K562 (cell line): ENCODE measurements around the gene UBE2R2. TPM values are rescaled to one million over a fixed set of nuclear protein-coding genes. Genes with fewer than 3 reads are reported as not detected.

Source experiments
- ADNP ChIP-seq: fragments of 200-800 bp; sonication (Bioruptor generic); IDR thresholded peaks from 2 replicates; pipeline ENCODE4 v1.6.1; 2016; ENCODE audit warnings: missing genetic modification characterization, missing compliant biosample characterization
- ATF4 ChIP-seq: fragments of 450-650 bp; formaldehyde crosslinking; IDR thresholded peaks from 2 replicates; pipeline ENCODE4 v1.4.0; 2022; ENCODE audit warnings: mild to moderate bottlenecking, moderate library complexity
- CTBP1 ChIP-seq: fragments of 450-650 bp; IDR thresholded peaks from 2 replicates; pipeline ENCODE4 v1.6.1; 2016; ENCODE audit warnings: borderline replicate concordance
- CTCF ChIP-seq, 3 experiments: IDR thresholded peaks in 2 of 3; conservative IDR thresholded peaks in 1 of 3; 2 replicates each; pipeline ENCODE4 v1.5.1; 2011 to 2012; ENCODE audit warnings: low read length in 3 of 3, mild to moderate bottlenecking in 3 of 3, control low read depth in 2 of 3, improper control_type of control experiment in 1 of 3, inconsistent platforms in 1 of 3, low read depth in 1 of 3, mixed read lengths in 1 of 3, moderate library complexity in 1 of 3; ENCODE audit not compliant: insufficient read depth in 2 of 3
- E2F1 ChIP-seq: sonication (generic); formaldehyde crosslinking; IDR thresholded peaks from 2 replicates; pipeline ENCODE4 v1.8.1; 2023; ENCODE audit warnings: mild to moderate bottlenecking, missing genetic modification reagents, moderate library complexity
- HNRNPUL1 ChIP-seq: fragments of 200-400 bp; formaldehyde crosslinking; IDR thresholded peaks from 2 replicates; pipeline ENCODE4 v1.6.1; 2017; ENCODE audit warnings: low read length
- KAT7 ChIP-seq: sonication (generic); formaldehyde crosslinking; IDR thresholded peaks from 2 replicates; pipeline ENCODE4 v1.8.0; 2022; ENCODE audit warnings: missing genetic modification reagents, mild to moderate bottlenecking, borderline replicate concordance
- KHSRP ChIP-seq: fragments of 450-650 bp; IDR thresholded peaks from 2 replicates; pipeline ENCODE4 v1.6.1; 2017
- MCM7 ChIP-seq, 2 experiments: fragments of 450-650 bp; IDR thresholded peaks; 2 replicates each; pipeline ENCODE4 v1.6.1; 2016 to 2018
- MEIS2 ChIP-seq: fragments of 450-650 bp; IDR thresholded peaks from 2 replicates; pipeline ENCODE4 v1.6.1; 2014; ENCODE audit warnings: mild to moderate bottlenecking; ENCODE audit not compliant: partially characterized antibody
- NCOA4 ChIP-seq: fragments of 450-650 bp; IDR thresholded peaks from 2 replicates; pipeline ENCODE4 v1.6.1; 2018; ENCODE audit warnings: mild to moderate bottlenecking; ENCODE audit not compliant: partially characterized antibody
- POLR2A ChIP-seq: fragments of 450-650 bp; conservative IDR thresholded peaks from 2 replicates; pipeline ENCODE4 v1.6.1; 2016
- POLR2G ChIP-seq: fragments of 200-400 bp; formaldehyde crosslinking; IDR thresholded peaks from 2 replicates; pipeline ENCODE4 v1.6.1; 2017; ENCODE audit warnings: low read depth, mild to moderate bottlenecking, antibody characterized with exemption, low read length, moderate library complexity
- SIX5 ChIP-seq, 2 experiments: IDR thresholded peaks; 2 replicates each; pipeline ENCODE4 v1.6.1; 2011; ENCODE audit warnings: low read length in 2 of 2, borderline replicate concordance in 1 of 2, low read depth in 1 of 2, mild to moderate bottlenecking in 1 of 2, moderate library complexity in 1 of 2; ENCODE audit not compliant: insufficient read depth in 1 of 2
- SNRNP70 ChIP-seq: fragments of 200-400 bp; formaldehyde crosslinking; optimal IDR thresholded peaks from 2 replicates; pipeline ENCODE3; 2017; ENCODE audit warnings: low read depth, low read length
- TARDBP ChIP-seq: fragments of 450-650 bp; IDR thresholded peaks from 2 replicates; pipeline ENCODE4 v1.6.1; 2016
- TCF7 ChIP-seq: sonication (generic); IDR thresholded peaks from 2 replicates; pipeline ENCODE4 v1.6.1; 2016; ENCODE audit warnings: antibody characterized with exemption, borderline replicate concordance
- VEZF1 ChIP-seq: fragments of 200-800 bp; sonication (Bioruptor generic); IDR thresholded peaks from 2 replicates; pipeline ENCODE4 v1.6.1; 2017; ENCODE audit warnings: missing genetic modification characterization, missing compliant biosample characterization
- ZNF12 ChIP-seq: sonication (generic); formaldehyde crosslinking; IDR thresholded peaks from 2 replicates; pipeline ENCODE4 v1.4.0; 2020; ENCODE audit warnings: mild to moderate bottlenecking, missing genetic modification reagents
- ZNF274 ChIP-seq: IDR thresholded peaks from 2 replicates; pipeline ENCODE4 v1.6.1; 2011; ENCODE audit warnings: low read depth, mild to moderate bottlenecking, low read length, moderate library complexity, borderline replicate concordance
- ZNF584 ChIP-seq: fragments of 200-800 bp; sonication (Bioruptor generic); IDR thresholded peaks from 2 replicates; pipeline ENCODE4 v1.6.1; 2016; ENCODE audit warnings: low read depth, mild to moderate bottlenecking, missing genetic modification characterization, missing compliant biosample characterization
- polyA plus RNA-seq, 8 experiments: library from polyadenylated mRNA; depleted of rRNA in 4 of 8; stranded (reverse) in 5 of 8; unstranded in 3 of 8; fragments of >200 nt; fragmentation: Nextera tagmentation in 2 of 8; fragmentation: Illumina TruSeq in 1 of 8; extraction: Ambion mirVana in 2 of 8; extraction: Trizol in 1 of 8; gene quantifications; 2 replicates each; pipeline versions ENCODE4 v1.2.1 to v1.2.3, GENCODE V29; 2011 to 2014; ENCODE audit warnings: inconsistent platforms in 1 of 8, missing spikeins in 1 of 8
- total RNA-seq, 7 experiments: library from RNA; depleted of rRNA in 6 of 7; stranded (reverse); fragments of >200 nt in 6 of 7; fragmentation: Illumina TruSeq in 2 of 7; extraction: Trizol in 2 of 7; gene quantifications; 2 replicates each; pipeline versions ENCODE4 v1.2.1 to v1.2.3, GENCODE V29; 2011 to 2021; ENCODE audit warnings: low replicate concordance in 1 of 7

Gene UBE2R2
- total and polyA plus RNA-seq, 9 of the 15 experiments (the other 6 are each of a cell fraction or from before 2014, with no cell fraction given): 7.8 to 26.2 (median 11.8) TPM

- TF ChIP-seq ZNF584 (CRISPR knock-in tag): no peak
- peak; percentile 88 for TF ChIP-seq POLR2G
- no peak for TF ChIP-seq ZNF12 (CRISPR knock-in tag)
- no peak for TF ChIP-seq KHSRP
- 0 out of 2 replicates have a peak, but pooled peaks have one; percentile 65 for TF ChIP-seq KAT7 (CRISPR knock-in tag)
- TF ChIP-seq TCF7: 0 out of 2 replicates have a peak, but pooled peaks have one; percentile 71
- no peak for TF ChIP-seq ZNF274
- TF ChIP-seq ATF4 (CRISPR knock-in tag): no peak
- TF ChIP-seq TARDBP: peak; percentile 57; the same call in 1 of the 2 replicates
- no peak for TF ChIP-seq E2F1 (CRISPR knock-in tag)
- TF ChIP-seq SNRNP70: no peak
- TF ChIP-seq CTCF (IDR thresholded peaks at IDR 0.05 in 2 of 3, conservative IDR thresholded peaks at IDR 0.05 in 1 of 3; ENCODE audit: insufficient read depth in 2 of 3, low read depth in 1 of 3, low read length in 3 of 3): no peak
- TF ChIP-seq MCM7 (IDR thresholded peaks at IDR 0.05): no peak
- peak; percentile 56 for TF ChIP-seq CTBP1
- no peak for TF ChIP-seq SIX5 (IDR thresholded peaks at IDR 0.05; ENCODE audit: borderline replicate concordance in 1 of 2, insufficient read depth in 1 of 2, low read depth in 1 of 2, low read length in 2 of 2)
- no peak for TF ChIP-seq HNRNPUL1
- no peak for TF ChIP-seq ADNP (tag)
- TF ChIP-seq VEZF1 (CRISPR knock-in tag): peak; percentile 91
- TF ChIP-seq POLR2A: peak; percentile 82
- TF ChIP-seq NCOA4: no peak
- no peak for TF ChIP-seq MEIS2
These were observed at the start of gene UBE2R2 (continued) for GRCh38 chr9:33816327-33817252.
